Pulmonary artery endothelial cell (primary cell): ENCODE measurements around the gene SPSB1. TPM values are rescaled to one million over a fixed set of nuclear protein-coding genes. Genes with fewer than 3 reads are reported as not detected.

Experiments used
- DNase-seq: peaks from one replicate; pipeline ENCODE4 v3.0.0-alpha.2; 2011; ENCODE audit warnings: low read depth, low spot score
- total RNA-seq: library from RNA; depleted of rRNA; stranded (reverse); fragments of >200 nt; gene quantifications from 2 replicates; pipeline ENCODE4 v1.2.3, GENCODE V29; 2014

SPSB1 gene
- total RNA-seq, 1 donor from 2014 or later: 18.9 TPM

DNA sequence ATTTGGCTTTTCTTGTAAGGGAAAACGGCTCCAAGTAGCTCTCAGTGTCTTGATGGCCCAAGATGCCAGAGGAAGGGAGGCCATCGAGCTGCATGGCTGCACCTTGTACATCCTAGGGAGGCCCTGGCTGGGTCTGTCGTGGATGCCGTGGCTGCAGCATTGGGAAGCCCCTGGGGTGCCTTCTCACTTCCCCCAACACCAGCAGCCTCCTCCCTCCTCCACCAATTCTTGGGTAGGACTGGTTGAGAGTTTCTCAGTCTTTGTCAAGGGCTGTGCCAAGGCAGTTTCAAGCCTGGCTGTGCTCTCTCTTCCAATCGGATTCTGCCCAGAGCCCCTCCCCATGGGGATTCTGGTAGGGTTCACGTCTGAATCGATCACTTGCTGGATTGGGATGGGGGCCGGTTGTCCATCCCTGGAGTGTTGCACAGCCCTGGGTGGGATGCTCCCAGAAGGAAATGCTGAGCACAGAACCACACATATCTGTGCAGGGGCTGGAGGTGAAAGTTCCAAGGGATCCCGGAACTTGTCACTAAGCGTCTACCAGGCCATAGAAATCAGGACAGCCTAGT is 14.0 kb upstream of the SPSB1 start:
- DNase-seq: no peak

DNA sequence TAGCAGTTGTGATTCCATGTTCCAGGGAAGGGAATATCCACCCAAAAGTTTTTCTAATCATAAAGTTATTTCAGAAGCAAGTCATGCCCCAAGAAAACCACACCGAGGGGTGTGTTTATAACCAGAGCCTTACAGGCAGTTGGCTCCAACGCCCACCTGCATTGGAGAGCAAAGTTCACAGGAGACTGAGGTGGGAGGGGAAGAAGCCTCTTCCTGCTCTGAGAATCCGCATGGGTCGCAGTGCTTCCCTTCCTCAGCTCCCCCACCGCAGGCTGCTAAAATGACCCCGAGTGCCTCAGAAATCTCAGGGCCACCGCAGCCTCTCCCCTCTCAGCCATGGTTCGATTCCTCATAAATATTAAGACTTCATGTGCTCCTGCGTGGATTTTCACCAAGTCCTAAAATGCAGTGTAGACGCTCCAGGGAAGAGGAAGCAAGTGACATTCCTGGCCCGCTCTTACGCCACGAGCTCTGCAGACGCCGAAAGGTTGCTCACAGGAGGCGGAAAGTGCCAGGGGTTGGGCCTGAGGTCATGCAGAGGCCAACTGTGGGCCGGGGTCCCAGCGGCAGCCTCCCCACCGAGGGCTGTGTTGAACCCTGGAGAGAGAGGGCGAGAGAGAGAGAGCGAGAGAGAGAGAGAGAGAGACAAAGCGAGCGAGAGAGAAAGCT is 13.4 kb upstream of the SPSB1 start:
- DNase-seq: no peak

DNA sequence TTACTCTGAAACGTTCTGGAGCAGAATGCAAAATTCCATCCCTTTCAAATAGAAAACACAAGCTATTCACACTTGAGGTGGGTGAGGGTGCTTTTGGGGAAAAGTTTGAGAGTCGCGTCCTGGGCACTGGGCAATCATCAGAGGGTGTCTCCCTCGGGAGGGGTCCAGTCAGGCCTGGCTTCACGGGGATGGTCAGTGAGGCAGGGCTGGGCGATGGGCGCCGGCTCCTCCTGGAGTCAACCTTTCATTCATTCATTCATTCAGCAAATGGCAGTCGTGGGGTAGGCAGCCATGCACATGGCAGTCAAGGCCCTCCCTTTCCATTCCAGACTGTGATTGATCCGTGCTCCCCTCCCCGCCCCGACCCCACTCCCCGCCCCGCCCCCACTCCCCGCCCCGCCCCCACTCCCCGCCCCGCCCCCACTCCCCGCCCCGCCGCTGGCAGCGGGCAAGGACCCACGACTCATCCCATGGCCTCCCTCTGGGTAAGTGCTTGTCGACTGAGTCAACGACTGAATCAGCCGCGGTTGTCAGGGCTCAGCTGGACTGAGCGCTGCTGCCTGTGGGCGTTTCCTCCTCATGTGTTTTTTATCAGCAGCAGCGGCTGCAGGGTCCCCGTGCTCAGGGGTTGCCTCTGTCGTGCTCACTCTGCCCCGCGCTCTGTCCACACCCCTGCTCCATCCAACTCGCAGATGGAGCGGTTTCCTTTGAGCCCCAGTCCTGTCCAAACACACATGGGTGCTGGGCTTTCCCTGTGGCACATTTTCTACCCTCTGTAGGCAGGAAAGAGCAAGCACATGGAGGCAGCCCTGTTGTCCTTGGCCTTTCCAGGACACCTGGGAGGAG is 12.5 kb upstream of the SPSB1 start:
- DNase-seq: no peak

DNA sequence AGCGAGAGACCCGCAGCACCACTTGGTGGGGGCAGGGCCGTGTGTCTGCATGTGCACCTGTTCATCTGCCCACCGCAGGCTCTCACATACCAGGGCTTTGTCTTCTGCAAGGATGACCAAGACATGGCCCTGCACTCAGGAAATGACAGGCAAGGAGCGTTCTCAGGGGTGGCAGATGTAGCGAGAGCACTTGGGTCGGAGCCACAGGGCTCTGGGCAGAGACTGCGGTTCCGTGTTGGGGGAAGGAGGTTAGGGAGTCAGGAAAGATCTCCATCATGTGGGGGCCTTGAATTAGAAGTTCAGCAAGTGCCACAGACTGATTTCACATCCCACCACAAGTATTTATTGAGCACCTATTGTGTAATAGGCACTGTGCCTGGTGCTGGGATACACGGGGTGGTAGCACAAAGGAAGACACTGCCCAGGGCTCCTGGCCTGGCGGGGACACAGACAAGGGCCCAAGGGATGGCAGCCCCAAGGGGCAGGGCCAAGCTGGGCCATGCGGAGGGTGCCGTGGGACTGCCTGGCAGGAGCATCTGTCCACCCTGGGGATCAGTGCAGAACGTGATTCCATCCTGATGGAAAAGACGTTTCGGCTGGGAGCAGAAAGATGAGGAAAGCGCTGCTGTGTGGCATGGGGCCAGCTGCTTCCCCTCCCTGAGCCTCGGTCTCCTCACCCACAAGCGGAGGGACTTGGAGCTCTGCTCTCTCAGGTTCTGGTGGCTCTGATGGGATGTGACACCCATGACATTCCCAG is 11.4 kb upstream of the SPSB1 start:
- no peak for DNase-seq

DNA sequence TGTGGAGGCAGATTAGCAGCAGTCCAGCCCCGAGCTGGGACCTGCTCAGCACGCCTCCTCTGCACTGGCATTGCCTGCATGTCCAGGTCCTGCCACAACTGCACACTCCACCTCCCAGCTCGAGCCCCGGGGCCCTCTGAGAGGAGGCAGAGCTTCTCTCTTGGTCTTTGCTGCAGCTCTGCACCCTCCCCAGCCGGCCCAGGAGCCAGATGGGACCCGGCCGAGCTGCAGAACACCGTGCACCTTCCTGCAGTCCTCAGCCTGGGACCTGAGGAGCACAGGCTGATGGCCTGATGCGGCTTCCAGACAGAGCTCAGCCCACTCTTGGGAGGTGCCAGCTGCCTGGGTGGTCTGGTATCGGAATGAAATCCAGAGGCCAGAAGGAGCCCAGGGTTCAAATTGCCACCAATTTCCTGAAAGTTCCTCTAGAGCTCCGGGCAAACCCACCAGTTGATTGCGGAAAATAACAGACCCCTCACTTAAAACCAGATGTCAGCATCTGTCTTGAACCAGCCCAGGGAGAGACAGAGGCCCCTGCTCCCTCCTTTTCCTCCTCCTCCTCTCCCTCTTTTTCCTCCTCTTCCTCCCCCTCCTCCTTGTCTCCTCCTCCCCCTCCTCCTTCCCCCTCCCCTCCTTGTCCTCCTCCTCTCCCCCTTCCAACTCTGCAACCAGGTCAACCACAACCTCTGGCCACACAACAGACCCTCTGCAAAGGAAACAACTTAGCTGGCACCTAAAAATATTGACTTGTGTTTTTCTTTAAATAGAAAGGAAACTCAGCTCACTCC is 10.6 kb upstream of the SPSB1 start:
- no peak for DNase-seq

DNA sequence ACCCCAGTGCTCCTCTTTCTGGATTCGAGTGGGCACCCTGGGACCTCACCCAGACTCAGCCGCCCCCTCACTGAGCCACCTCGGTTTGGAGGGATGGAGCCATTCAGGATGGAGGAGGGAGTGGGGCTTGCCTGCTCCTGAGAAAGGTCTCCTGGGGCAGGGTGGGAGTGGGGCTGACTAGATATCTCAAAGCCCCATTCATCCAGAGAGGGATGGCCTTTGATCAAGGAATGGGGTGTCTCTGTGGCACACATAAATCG is 10.1 kb upstream of the SPSB1 start:
- DNase-seq: no peak

DNA sequence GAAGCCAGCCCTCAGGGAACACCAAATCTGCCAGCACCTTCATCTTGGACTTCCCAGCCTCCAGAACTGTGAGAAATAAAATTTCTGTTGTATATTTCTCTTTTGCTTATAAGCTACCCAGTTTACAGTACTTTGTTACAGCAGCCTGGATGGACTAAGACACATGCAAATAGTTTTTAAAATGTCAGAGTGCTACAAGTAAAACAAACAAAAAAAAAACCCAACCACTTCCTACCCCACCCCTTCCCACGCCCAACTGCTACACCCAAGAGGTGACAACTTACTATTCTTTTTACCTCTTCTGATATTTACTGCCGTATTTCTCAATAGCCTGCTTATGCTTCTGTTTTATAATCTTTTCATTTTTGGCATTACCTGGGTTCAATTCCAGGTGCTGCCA is 8.6 kb upstream of the SPSB1 start:
- DNase-seq: no peak

DNA sequence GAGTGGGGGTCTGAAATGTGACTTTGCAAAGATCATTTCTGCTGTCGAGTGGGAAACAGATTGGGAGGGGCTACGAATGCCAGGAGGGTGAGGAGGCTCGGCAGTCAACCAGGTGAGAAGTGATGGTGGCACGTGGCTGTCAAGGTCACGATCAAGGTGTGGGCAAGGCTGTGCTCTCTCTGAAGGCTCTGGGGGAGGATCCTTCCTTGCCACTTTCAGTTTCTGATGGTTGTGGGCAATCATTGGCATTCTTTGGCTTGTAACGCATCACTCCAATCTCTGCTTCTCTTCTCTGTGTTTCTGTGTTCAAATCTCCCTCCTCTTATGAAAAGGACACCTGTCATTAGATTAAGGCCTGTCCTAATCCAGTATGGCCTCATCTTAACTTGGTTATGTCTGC is 6.1 kb upstream of the SPSB1 start:
- no peak for DNase-seq

DNA sequence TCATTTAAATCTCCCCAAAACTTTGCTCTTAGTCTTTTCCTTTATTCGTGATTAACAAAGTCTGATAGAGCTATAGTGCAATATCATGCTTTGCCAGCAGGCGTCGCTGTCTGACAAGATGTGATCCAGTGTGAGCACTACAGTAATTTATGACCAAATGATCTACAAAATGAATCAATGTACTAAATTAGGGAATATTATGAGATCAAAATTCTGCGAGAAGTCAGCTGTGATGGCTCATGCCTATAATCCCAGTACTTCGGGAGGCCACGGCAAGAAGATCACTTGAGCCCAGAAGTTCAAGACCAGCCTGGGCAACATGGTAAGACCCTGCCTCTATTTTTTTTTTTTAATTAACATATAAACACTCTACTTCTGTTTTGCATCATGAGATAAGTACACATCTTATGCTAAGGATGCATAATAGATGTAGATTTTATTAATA is 3.6 kb upstream of the SPSB1 start:
- no peak for DNase-seq

DNA sequence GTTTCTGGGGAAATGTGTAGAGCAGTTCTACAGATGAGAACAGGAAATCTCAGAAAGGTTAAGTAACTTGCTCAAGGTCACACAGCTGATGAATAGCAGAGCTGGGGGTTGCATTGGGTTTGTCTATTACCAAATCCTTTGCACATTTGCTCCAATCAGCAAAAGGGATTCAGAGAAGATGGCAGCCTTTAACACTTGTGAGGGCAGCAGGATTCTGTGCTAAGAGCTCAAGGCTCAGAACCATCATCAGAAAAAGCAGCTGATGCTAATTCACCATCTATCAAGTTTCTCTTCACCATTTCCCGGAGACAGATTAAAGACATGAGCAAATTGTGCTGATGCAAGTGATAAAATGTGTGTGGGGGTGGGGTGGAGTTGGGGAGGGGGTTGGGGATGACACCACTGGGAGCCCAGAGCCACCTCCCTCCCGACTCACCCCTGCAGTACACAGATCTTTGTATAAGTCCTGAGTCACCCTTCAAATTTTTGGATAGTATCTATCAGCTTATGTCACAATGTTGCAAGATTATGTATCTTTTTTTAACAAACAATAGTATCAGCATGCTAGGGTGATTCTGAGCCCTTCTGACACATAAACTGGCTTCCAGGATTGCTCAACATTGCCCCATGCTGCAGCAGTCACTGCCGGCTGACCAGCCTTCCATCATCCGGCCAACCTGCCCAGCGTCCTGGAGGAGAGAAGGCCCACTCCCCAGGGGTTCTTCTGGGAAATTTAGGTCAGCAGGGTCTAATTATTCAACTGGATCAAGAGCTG is 2.8 kb upstream of the SPSB1 start:
- no peak for DNase-seq

DNA sequence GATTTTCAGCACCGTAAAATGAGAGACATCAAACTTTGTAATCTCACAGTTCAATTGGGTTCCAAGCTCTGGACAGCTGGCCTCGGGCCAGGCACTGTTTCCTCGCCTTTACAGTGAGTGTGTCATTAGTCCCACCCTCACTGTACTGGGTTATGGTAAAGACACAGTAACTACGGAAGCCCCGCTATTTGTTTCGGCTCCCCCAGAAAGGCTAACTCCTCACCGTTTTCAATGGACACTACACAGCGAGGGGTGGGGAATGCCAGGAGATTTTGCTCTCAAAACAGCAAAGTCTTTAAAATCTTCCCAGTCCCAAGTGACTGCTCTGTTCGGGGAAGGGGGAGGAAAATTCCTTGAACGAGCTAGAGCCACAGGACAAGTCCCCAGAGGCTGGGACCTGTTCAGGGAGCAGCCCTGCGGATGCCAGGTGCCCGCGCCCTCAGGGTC is 757 bp upstream of the SPSB1 start:
- no peak for DNase-seq

DNA sequence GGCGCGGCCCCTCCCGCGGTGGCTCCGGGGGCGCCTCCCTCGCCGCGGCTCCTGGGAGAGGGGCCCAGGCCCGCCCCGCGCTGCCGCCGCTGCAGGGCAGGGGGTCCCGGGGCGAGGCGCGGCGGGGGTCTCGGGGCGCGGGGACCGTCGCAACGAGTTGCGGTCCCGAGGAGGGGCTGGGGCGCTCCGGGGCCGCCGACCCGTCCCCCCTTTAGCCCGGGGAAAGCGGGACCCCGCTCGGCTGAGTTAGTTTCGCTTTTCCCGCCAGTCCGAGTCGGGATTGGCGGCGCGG is 493 bp downstream of the SPSB1 start:
- DNase-seq: no peak

DNA sequence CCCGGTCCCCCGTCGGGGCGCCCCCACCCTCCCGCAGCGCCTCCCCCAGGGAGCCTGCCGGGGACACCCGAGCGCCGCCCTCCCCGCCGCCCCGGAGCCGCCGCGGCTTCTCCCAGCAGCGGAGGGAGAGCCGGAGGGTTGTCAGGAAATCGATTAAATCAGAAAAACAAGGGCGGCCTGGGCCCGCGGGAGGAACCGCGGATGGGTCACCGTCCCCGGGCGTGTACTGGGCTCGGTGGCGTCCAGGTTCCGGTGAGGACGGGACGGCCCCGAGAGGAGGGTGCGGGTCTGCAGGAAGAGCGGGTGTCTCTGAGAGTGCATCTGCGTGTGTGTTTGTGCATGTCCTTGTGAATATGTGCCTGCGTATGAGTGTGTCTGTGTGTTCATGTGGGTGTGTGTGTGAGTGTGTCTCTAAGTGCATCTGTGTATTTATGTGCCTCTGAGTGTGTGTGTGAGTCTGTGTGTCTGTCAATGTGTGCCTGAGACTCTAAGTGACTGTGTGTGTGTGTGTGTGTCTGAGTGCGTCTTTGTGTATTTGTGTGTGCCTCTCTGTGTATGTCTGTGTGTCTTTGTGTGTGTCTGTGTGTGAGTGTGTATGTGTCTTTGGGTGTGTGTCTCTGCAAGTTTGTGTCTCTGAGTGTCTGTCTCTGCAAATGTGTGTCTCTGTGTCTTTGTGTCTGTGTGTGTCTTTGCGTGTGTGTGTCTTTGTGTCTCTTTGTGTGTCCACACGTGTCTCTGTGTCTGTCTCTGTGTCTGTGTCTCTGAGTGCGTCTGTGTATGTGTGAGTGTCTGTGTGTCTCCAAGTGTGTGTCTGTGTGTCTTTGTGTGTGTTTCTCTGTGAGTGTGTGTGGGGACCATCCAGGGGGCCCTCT is 1.1 kb downstream of the SPSB1 start:
- DNase-seq: no peak

DNA sequence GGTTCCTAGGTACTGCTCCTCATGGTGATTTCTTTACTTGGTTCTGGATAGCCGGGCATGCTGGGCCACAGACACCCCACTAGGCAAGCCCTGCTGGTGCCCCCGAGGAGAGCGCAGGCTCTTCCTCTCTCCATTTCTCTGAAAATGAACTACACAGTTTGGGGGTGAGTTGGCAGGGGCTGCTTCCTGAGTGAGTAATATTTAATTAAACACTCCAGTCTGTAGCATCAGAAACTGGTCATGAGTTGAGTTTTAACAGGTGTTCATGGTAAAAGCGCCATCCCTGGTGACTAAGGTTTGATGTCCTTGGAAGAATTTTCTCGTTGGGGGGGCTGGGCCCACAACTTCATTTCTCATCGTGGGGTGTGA is 1.7 kb downstream of the SPSB1 start:
- no peak for DNase-seq

DNA sequence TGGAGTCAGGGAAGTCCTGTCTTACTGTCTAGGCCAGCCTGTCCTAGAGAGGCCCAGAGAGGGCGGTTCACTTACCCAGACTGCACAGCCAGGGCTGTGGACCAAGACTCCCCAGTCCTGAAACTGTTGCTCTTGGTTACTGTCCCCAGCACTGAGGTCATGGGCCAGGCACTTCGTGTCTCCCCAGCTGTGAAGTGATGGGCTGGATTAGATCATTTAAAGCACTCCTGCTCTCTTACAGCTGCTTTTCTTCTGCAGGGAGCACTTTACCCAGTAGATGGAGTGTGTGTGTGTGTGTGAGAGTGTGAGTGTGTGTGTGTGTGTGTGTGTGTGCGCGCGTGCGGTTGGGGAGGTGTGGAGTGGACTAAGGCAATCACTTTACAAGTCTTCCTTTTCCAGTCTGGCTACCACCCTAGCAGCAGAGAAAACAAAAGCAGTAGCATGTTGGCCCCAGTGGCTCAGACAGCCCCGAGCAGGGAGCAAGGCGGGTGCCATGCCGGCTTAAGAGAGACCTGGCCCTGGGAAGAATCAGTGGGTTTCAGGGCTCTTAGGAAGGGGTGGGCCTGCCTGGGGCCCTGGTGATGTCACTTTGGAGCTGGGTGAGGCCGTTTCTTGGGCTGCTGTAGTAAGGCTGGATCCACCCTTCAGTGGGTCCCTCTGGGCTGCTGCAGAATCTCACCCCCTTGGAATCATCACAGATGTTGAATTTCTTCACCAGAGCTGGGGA is 2.4 kb downstream of the SPSB1 start:
- no peak for DNase-seq

DNA sequence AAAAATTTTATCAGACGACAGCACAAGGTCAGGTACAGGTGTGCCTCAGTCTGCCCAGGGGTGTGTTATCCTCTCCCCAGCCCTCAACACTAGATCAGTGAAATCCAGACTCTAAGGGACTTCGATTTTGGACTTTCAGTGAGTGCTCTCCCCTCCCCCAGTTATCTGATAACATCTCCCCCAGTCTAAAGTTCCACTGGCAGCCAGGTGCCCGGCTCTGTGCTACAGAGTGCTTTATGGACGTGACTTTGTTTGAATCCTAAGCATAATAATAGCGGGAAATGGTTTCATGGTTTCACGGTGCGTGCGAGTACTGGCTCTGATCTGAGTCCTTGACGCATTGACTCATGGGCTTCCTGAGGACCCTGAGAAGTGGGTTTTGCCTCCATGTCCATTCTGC is 3.2 kb downstream of the SPSB1 start:
- no peak for DNase-seq

DNA sequence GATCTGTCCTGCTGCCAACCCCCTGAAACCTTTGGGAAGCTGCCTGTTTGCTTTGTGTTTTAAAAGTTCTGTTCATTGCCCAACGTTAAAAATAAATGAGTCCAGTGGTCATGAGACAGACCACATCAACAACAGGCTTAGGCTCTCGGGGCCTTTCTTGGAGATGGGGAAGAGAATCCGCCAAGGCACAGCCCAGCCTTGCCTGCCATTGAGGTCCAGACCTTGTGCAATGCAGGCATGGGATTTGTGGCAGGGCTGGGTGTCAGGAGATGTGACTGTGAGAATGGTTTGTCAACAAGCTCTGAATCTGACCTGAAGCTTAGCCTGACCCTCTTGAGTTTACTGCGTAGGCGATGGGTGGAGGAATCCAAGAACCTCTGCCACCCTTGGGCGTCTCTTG is 4.2 kb downstream of the SPSB1 start:
- DNase-seq: no peak

DNA sequence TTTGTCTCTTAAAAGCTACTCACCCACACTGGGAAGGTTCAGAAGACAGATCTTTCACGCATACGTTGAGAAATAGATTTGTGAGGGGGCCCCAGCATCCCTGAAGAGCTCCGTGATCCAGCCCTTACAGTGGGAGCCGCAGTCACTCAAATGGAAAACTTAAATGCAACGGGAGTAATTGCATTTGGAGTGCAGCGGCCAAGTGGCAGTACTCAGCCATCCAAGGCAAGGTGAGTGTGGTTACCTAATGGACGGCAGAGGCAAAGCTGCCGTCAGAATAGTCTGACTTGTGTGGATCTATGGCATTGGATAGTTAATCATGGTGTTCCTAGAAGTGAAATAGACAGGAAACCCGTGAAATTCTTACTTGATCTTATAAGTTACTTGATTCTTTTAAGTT is 5.1 kb downstream of the SPSB1 start:
- DNase-seq: no peak

DNA sequence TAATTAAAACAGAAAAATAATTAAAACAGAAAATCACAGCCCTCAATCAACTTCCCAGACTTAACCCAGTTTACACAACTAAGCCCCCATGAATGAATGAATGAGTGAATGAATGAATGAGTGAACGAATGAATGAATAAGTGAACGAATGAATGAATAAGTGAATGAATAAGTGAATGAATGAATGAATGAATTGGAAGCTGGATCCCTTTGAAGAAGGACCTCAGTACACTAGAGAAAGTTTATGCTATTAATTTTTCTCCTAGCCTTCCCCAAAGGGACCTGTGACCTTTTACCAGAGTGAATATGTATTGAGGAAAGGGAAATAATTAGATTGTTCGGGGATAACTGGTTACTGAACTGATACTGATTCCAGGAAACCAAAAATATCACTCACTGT is 5.6 kb downstream of the SPSB1 start:
- no peak for DNase-seq
